ENCODE data around the gene SSH2.

SSH2 gene

DNA sequence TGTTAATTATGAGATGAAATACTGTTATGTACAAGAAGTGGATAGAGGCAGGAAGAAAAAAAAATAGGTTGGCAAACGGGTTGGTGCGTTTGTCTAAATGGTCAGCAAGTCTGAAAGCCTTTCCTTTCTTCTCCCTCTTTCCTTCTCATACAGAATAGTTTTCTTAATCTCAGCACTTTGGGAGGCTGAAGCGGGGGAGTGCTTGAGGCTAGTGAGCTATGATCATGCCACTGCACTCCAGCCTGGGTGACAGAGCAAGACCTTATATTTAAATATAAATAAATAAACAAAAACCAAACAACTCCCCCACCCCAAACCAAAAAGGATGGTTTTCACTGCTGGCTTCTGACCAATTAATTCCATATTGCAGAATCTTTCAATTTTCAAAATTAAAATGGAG is 232.7 kb downstream of the SSH2 start:
- DNase-seq (ENCODE audit: low spot score) = no peak
- Histone ChIP-seq H3K27ac (no peak overlapping the region), H3K4me3 (no peak overlapping the region)
- TF ChIP-seq CTCF (IDR thresholded peaks at IDR 0.05) = no peak

DNA sequence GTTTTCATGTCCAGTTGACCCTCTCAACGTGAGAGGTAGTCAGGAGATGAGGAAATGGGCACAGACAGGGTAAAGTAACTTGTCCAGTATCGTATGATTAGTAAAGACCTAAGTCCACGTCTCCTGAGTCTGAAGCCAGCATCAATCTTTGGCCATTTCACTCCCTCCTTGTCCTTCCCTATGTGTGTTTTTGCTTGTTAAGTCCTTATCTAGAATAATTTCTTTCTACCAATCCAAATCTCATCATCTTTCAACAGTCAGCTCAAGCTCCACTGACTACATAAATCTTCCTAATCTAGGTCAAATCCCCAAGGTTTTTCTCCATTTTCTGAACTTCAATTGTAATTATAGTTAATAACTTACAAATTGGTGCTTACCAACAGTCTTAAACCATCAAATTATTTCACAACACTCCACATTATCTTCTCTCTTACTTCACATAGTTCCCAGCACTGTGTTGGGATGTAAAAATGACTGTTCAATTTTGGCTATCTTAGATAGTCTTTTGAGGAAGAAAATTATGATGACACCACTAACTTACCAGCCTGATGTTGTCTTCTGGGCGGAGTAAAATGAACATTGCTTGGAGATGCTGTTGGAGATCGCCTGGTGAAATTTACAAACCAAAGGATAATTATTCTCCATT is 235.0 kb downstream of the SSH2 start:
- Histone ChIP-seq H3K4me3 (no peak overlapping the region), H3K27ac (peak overlapping the region in 1 of 2 donors; percentile 36)
- no peak for DNase-seq (ENCODE audit: low spot score)
- no peak for TF ChIP-seq CTCF (IDR thresholded peaks at IDR 0.05)

GRCh38 chr17:29693751-29694150 is 236.3 kb downstream of the SSH2 start:
- no peak for DNase-seq (ENCODE audit: low spot score)
- no peak overlapping the region for H3K27ac ChIP-seq
- H3K4me3 ChIP-seq = no peak overlapping the region
- no peak for TF ChIP-seq CTCF (IDR thresholded peaks at IDR 0.05)

- TF ChIP-seq CTCF (IDR thresholded peaks at IDR 0.05) = no peak
- Histone ChIP-seq H3K27ac (peak overlapping the region in 1 of 2 donors; percentile 17), H3K4me3 (no peak overlapping the region)
- no peak for DNase-seq (ENCODE audit: low spot score)
These were observed 242.4 kb downstream of the SSH2 start for GRCh38 chr17:29687596-29687995.

- no peak overlapping the region for H3K4me3 ChIP-seq
- H3K27ac ChIP-seq = peak overlapping the region in 1 of 2 donors; percentile 46
- TF ChIP-seq CTCF (IDR thresholded peaks at IDR 0.05) = no peak
- no peak for DNase-seq (ENCODE audit: low spot score)
These were observed 242.9 kb downstream of the SSH2 start for GRCh38 chr17:29686993-29687590.

DNA sequence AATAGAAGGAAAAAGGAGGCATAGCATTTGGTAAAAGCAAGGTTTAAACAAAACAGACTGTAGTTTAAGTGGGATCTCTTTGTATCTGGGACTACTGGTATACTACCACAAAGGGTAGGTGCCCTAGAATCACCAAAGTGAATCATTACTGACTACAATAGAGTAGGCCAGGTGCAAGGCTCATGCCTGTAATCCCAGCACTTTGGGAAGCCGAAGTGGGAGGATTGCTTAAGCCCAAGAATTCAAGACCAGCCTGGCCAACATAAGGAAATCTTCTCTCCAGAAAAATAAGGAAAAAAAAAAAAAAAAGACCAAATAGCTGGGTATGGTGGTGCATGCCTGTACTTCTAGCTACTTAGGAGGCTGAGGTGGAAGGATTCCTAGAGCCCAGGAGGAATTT is 246.5 kb downstream of the SSH2 start:
- DNase-seq (ENCODE audit: low spot score) = no peak
- H3K4me3 ChIP-seq = no peak overlapping the region
- H3K27ac ChIP-seq = peak overlapping the region in 1 of 2 donors; percentile 51
- TF ChIP-seq CTCF (IDR thresholded peaks at IDR 0.05) = no peak

DNA sequence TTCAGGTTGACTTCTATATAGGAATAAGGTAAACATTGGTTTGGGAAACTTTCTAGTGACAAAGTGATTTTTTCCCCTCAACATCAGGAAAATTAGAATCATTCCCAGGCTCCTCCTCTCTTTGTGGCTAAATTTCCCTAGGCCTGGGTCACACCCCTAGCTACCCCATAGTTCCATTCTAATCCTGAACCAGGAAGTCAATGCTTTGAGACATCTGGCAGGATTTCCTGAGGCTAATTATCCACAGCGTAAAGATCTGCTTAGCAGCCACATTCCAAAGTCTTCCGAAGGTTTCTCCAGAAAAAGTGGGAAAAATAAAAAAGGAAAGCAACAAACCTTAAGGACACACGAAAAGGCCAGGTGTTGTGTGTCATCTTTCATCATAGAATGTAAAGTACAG is 247.0 kb downstream of the SSH2 start:
- H3K4me3 ChIP-seq = no peak overlapping the region
- H3K27ac ChIP-seq = peak overlapping the region in 1 of 2 donors; percentile 51
- TF ChIP-seq CTCF (IDR thresholded peaks at IDR 0.05) = no peak
- DNase-seq (ENCODE audit: low spot score) = no peak

Data from coronary artery (tissue), 2 donors.